ENCODE data around the gene UBE3C. TPM values are rescaled to one million over a fixed set of nuclear protein-coding genes. Genes with fewer than 3 reads are reported as not detected.

Gene UBE3C
- total RNA-seq, 1 donor from 2014 or later, result 69.5 TPM

DNA sequence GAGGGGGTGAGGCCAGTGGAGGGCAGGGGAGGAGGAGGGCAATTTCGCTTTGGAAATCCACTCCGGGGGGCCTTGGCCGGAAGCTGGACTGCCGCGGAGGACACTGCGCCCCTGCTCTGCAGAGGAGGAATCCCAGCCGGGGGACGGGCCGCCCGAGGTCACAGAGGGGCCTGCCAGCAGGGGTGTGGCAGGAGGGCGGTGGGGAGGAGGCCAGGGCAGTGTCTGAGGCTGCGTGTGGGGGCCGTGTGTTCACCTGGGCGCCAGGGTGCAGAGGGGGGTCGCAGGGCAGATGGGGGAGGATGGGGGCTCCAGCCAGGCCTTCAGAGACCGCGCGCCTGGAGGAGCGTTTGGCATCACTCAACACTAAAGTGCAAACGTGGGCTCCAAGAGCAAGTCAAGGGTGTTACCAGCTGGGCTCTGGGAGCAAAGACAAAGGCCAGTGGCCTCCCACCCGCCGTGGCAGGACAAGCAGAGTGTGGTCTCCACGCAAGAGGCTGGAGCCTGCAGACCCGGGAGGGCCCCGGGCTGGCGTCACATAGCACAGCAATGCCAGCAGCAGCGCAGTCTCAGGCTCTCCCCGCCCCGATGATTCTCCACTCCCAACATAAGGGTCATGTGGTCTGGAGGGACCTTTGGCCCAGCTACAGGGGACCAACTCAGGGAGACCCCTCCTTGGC, 152.8 kb downstream of the UBE3C start:
- Histone ChIP-seq H3K4me1 (peaks cover 8% of the 10 kb centered on the region), H3K27me3 (no peaks in the 10 kb centered on the region), H3K9me3 (no peaks in the 10 kb centered on the region), H3K27ac (peak overlapping the region; percentile 68), H3K4me3 (no peak overlapping the region), H3K36me3 (no peaks in the 10 kb centered on the region)
- no peak for TF ChIP-seq POLR2A (IDR thresholded peaks at IDR 0.05)
- TF ChIP-seq, protein P1, sequence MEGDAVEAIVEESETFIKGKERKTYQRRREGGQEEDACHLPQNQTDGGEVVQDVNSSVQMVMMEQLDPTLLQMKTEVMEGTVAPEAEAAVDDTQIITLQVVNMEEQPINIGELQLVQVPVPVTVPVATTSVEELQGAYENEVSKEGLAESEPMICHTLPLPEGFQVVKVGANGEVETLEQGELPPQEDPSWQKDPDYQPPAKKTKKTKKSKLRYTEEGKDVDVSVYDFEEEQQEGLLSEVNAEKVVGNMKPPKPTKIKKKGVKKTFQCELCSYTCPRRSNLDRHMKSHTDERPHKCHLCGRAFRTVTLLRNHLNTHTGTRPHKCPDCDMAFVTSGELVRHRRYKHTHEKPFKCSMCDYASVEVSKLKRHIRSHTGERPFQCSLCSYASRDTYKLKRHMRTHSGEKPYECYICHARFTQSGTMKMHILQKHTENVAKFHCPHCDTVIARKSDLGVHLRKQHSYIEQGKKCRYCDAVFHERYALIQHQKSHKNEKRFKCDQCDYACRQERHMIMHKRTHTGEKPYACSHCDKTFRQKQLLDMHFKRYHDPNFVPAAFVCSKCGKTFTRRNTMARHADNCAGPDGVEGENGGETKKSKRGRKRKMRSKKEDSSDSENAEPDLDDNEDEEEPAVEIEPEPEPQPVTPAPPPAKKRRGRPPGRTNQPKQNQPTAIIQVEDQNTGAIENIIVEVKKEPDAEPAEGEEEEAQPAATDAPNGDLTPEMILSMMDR (IDR thresholded peaks at IDR 0.05), result no peak
- no peak for TF ChIP-seq POLR2AphosphoS5 (IDR thresholded peaks at IDR 0.05; ENCODE audit: insufficient read depth in 1 of 2, low read depth in 1 of 2)
- DNase-seq (ENCODE audit: extremely low spot score in 2 of 2), result no peak
- intact Hi-C loops (cut with DNase I), result no loop called here

DNA sequence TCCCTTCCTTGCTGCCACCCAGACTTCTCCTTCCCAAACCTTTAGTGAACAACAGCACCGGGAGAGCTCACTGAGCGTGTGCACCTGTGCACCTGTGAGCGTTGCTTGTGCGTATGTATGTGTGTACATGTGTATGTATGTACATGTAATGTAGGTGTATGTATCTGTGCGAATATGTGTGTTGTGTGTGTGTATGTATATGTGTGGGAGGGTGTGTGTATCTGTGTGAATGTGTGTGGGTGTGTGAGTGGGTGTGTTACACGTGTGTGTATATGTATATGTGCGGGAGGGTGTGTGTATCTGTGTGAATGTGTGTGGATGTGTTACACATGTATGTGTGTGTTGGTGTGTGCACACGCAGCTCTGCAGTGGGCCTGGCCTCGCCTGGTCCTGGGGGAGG, 153.5 kb downstream of the UBE3C start:
- intact Hi-C loops (cut with DNase I), result no loop called here
- TF ChIP-seq POLR2AphosphoS5 (IDR thresholded peaks at IDR 0.05; ENCODE audit: insufficient read depth in 1 of 2, low read depth in 1 of 2), result no peak
- TF ChIP-seq POLR2A (IDR thresholded peaks at IDR 0.05), result no peak
- TF ChIP-seq, protein P1 (IDR thresholded peaks at IDR 0.05), result no peak
- H3K4me1 ChIP-seq, result peaks cover 8% of the 10 kb centered on the region
- no peaks in the 10 kb centered on the region for H3K9me3 ChIP-seq
- H3K27ac ChIP-seq, result peak overlapping the region; percentile 68
- H3K4me3 ChIP-seq, result no peak overlapping the region
- H3K36me3 ChIP-seq, result no peaks in the 10 kb centered on the region
- H3K27me3 ChIP-seq, result no peaks in the 10 kb centered on the region
- DNase-seq (ENCODE audit: extremely low spot score in 2 of 2), result no peak

DNA sequence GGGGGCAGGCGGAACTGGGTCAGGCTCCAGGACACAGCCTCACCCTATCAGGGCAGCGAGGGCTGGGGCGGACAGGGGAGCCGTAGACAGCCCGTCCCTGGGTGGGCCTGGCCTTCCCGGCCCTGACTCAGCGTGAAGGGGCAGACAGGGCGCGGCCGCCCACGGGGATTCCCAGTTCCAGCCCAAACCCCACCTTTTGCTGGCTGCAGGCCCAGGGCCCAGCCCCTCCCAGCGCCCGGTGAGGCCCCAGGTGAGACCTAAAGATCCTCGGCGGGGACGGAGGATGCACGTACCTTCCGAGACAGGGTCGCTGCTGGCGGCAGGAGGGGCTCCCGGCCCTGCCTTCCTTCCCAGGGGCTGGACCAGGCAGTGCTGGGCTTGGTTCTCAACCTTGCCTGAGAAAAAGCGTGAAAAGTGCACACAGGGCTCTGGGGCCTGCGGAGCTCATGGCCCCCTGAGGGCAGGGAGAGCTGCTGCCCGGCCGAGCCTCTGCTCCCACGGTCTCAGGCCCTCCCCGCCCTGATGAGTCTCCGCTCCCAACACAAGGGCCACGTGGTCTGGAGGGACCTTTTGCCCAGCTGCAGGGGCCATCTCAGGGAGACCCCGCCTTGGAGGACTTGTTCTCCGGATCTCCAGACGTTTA, 154.2 kb downstream of the UBE3C start:
- DNase-seq (ENCODE audit: extremely low spot score in 2 of 2), result peak in 1 of 2 donors; percentile 79
- intact Hi-C loops (cut with DNase I), result no loop called here
- H3K9me3 ChIP-seq, result no peaks in the 10 kb centered on the region
- peak overlapping the region; percentile 68 for H3K27ac ChIP-seq
- H3K27me3 ChIP-seq, result no peaks in the 10 kb centered on the region
- TF ChIP-seq, protein P1 (IDR thresholded peaks at IDR 0.05), result no peak
- no peak for TF ChIP-seq POLR2A (IDR thresholded peaks at IDR 0.05)
- peak in 1 of 2 donors; percentile 51 for TF ChIP-seq POLR2AphosphoS5 (IDR thresholded peaks at IDR 0.05; ENCODE audit: insufficient read depth in 1 of 2, low read depth in 1 of 2)
- peaks cover 8% of the 10 kb centered on the region for H3K4me1 ChIP-seq
- H3K36me3 ChIP-seq, result no peaks in the 10 kb centered on the region
- peak overlapping the region in 1 of 2 donors; percentile 5 for H3K4me3 ChIP-seq

DNA sequence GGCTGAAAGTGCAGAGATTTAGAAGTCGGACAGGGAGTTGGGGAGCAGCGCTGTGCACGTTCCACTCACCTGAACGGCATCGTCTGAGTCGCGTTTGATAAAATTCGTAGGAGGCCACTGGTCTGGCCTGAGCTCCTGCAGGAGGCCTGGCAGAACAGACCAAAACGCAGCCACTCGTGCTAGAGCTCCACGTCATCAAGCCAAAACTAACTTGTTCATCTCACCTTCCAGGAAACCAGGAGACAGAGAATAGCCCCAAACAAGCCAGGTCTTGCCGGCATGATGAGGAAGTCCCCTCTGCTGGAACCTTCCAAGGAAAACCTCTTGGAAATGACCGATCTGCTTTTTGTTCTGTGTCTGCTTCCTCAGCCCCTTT, 154.7 kb downstream of the UBE3C start:
- Histone ChIP-seq H3K36me3 (no peaks in the 10 kb centered on the region), H3K27ac (peak overlapping the region; percentile 68), H3K27me3 (no peaks in the 10 kb centered on the region), H3K4me1 (peaks cover 8% of the 10 kb centered on the region), H3K9me3 (no peaks in the 10 kb centered on the region), H3K4me3 (no peak overlapping the region)
- TF ChIP-seq POLR2A (IDR thresholded peaks at IDR 0.05) (no peak), POLR2AphosphoS5 (IDR thresholded peaks at IDR 0.05; ENCODE audit: insufficient read depth in 1 of 2, low read depth in 1 of 2) (peak in 1 of 2 donors; percentile 21)
- TF ChIP-seq, protein P1 (IDR thresholded peaks at IDR 0.05), result no peak
- DNase-seq (ENCODE audit: extremely low spot score in 2 of 2), result peak in 1 of 2 donors; percentile 83
- intact Hi-C loops (cut with DNase I), result no loop called here

DNA sequence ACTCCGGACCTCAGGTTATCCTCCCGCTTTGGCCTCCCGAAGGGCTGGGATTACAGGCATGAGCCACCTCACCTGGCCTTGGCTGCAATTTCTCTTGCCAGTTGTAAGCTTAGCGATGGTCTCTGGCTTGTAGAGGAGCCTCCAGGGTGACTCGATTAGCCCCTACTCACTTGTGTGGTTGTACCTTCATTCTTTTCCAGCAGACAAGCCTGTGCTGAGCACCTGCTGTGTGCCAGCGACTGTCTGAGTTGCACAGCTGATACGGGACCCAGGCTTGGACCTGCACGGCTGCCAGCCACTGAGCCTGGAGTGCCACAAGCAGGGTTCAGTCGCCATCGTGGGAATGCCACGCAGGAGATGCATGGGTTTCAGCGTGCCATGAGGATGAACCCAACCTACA, 156.0 kb downstream of the UBE3C start:
- Histone ChIP-seq H3K4me1 (peaks cover 8% of the 10 kb centered on the region), H3K4me3 (no peak overlapping the region), H3K27ac (no peak overlapping the region), H3K9me3 (no peaks in the 10 kb centered on the region), H3K27me3 (no peaks in the 10 kb centered on the region), H3K36me3 (no peaks in the 10 kb centered on the region)
- TF ChIP-seq, protein P1 (IDR thresholded peaks at IDR 0.05), result no peak
- no peak for TF ChIP-seq POLR2AphosphoS5 (IDR thresholded peaks at IDR 0.05; ENCODE audit: insufficient read depth in 1 of 2, low read depth in 1 of 2)
- TF ChIP-seq POLR2A (IDR thresholded peaks at IDR 0.05), result no peak
- DNase-seq (ENCODE audit: extremely low spot score in 2 of 2), result peak in 1 of 2 donors; percentile 86
- intact Hi-C loops (cut with DNase I), result no loop called here

Measured in vagina (tissue), 2 donors.